Stimulated activated memory B cell treated with anti-CD40 and anti-IgM and Interleukin-4, amounts not matched to agents 10 μg/mL and 1 μg/mL and 100 μg/mL, for 72 hours (primary cell): Measurements from ENCODE around the gene CRKL.

ENCODE experiments used
- ATAC-seq: fragments of 150-1000 bp; cut with Tn5 transposase; 2 replicates; pipeline ENCODE4 v1.10.0; 2021
- H3K27ac Mint-ChIP-seq: one replicate; pipeline ENCODE4 v1.8.0; 2022; ENCODE audit warnings: mild to moderate bottlenecking, mixed read lengths
- H3K27me3 Mint-ChIP-seq: one replicate; pipeline ENCODE4 v1.8.0; 2022; ENCODE audit warnings: mixed read lengths
- H3K36me3 Mint-ChIP-seq: one replicate; pipeline ENCODE4 v1.8.0; 2022; ENCODE audit warnings: mixed read lengths
- H3K4me1 Mint-ChIP-seq: one replicate; pipeline ENCODE4 v1.8.0; 2022; ENCODE audit warnings: mixed read lengths
- H3K4me3 Mint-ChIP-seq: one replicate; pipeline ENCODE4 v1.8.0; 2022; ENCODE audit warnings: mild to moderate bottlenecking, moderate library complexity, mixed read lengths
- H3K9me3 Mint-ChIP-seq: one replicate; pipeline ENCODE4 v1.8.0; 2022; ENCODE audit warnings: mixed read lengths

CRKL gene

GRCh38 chr22:20994902-20995241, 77.7 kb downstream of the CRKL start:
- Mint-ChIP-seq H3K4me1 (peaks cover 11% of the 10 kb centered on the region), H3K4me3 (no peak overlapping the region), H3K36me3 (peaks cover 38% of the 10 kb centered on the region), H3K27ac (no peak overlapping the region), H3K27me3 (no peaks in the 10 kb centered on the region), H3K9me3 (no peaks in the 10 kb centered on the region)
- no peak for ATAC-seq

DNA sequence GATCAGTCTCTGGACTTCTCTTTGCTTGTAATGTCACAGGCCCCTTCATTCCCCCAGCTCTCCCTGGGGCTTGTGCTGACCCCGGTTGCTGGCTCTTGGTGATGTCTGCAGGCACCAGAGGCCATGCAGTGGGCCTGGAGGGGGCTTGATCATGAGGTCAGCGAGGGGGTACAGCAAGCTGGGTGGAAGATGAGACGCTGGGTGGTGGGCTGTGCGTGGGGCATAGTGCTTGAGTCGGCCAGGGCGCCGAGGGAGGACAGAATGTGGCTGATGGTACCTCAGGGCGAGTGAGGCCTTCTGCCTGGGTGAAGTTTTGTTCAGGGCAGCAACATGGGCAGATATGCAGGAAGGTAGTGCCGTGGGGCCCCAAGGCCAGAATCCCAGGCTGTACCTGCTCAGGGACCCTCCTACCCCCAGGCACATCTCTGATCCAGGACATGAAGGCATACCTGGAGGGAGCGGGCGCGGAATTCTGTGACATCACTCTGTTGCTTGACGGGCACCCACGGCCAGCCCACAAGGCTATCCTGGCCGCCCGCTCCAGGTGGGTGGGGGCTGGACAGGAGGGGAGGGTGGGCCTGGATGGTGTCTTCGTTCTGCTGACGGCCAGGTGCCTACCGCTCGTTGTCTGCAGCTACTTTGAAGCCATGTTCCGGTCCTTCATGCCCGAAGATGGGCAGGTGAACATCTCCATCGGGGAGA, 78.3 kb downstream of the CRKL start:
- H3K4me1 Mint-ChIP-seq, result peaks cover 17% of the 10 kb centered on the region
- H3K4me3 Mint-ChIP-seq, result no peak overlapping the region
- ATAC-seq, result no peak
- peaks cover 34% of the 10 kb centered on the region for H3K36me3 Mint-ChIP-seq
- no peaks in the 10 kb centered on the region for H3K27me3 Mint-ChIP-seq
- H3K9me3 Mint-ChIP-seq, result no peaks in the 10 kb centered on the region
- no peak overlapping the region for H3K27ac Mint-ChIP-seq

DNA sequence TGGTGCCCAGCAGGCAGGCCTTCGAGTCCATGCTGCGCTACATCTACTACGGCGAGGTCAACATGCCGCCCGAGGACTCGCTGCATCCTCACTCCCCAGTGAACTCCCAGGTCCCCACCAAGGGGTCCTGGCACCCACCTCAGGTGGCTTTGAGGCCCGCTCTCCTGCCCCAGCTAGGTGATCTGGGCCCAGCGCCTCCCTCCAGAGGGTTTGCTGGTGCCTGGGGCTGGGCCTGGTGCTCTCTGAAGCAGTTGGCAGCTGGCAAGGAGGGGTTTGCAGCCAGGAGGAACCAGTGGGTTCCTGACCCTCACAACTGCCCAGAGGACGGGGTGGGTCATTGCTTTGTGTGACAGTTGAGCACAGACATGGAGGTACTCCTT, 78.8 kb downstream of the CRKL start:
- Mint-ChIP-seq H3K4me3 (no peak overlapping the region), H3K27me3 (no peaks in the 10 kb centered on the region), H3K36me3 (peaks cover 29% of the 10 kb centered on the region), H3K9me3 (no peaks in the 10 kb centered on the region), H3K4me1 (peaks cover 21% of the 10 kb centered on the region), H3K27ac (no peak overlapping the region)
- no peak for ATAC-seq

- no peak overlapping the region for H3K27ac Mint-ChIP-seq
- no peaks in the 10 kb centered on the region for H3K27me3 Mint-ChIP-seq
- H3K4me1 Mint-ChIP-seq, result peaks cover 26% of the 10 kb centered on the region
- ATAC-seq, result no peak
- no peak overlapping the region for H3K4me3 Mint-ChIP-seq
- H3K9me3 Mint-ChIP-seq, result no peaks in the 10 kb centered on the region
- H3K36me3 Mint-ChIP-seq, result peaks cover 25% of the 10 kb centered on the region
Observed at GRCh38 chr22:20996598-20997535, 79.7 kb downstream of the CRKL start.

DNA sequence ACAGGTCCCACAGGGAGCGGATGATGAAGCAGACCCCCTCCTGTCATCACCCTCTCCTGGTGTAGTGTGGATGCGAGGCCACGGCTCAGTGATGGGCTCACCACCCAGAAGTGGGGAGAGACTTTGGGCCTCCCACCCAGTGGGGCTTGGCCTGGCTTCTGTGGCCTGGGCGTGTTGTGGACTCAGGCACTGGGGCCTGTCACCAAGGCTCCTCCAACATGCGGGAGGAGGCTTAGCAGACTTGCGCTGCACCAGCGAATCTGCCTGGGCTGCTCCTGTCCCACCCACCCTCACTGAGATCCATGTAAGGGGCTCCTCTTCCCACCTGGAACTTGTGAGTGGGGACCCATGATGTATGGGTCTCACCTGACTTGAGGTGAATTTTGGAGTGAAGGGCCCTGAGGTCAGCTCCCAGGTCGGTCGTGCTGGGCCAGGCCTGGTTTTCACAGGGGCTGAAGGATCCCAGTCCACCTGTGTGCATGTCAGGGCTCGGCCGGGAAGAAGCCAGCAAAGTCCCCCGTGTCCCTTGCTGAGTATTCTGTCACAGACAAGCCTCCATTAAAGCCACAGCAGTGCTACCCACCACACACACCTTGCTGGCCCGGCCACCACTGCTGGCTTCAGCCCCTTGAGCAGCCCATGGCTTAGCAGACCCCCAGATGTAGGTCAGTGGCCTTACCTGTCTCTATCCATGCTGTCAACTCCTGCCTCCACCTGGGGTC, 80.5 kb downstream of the CRKL start:
- peak overlapping the region; percentile 30 for H3K27ac Mint-ChIP-seq
- no peaks in the 10 kb centered on the region for H3K9me3 Mint-ChIP-seq
- H3K27me3 Mint-ChIP-seq, result no peaks in the 10 kb centered on the region
- H3K4me3 Mint-ChIP-seq, result no peak overlapping the region
- H3K4me1 Mint-ChIP-seq, result peaks cover 28% of the 10 kb centered on the region
- peaks cover 22% of the 10 kb centered on the region for H3K36me3 Mint-ChIP-seq
- ATAC-seq, result no peak

DNA sequence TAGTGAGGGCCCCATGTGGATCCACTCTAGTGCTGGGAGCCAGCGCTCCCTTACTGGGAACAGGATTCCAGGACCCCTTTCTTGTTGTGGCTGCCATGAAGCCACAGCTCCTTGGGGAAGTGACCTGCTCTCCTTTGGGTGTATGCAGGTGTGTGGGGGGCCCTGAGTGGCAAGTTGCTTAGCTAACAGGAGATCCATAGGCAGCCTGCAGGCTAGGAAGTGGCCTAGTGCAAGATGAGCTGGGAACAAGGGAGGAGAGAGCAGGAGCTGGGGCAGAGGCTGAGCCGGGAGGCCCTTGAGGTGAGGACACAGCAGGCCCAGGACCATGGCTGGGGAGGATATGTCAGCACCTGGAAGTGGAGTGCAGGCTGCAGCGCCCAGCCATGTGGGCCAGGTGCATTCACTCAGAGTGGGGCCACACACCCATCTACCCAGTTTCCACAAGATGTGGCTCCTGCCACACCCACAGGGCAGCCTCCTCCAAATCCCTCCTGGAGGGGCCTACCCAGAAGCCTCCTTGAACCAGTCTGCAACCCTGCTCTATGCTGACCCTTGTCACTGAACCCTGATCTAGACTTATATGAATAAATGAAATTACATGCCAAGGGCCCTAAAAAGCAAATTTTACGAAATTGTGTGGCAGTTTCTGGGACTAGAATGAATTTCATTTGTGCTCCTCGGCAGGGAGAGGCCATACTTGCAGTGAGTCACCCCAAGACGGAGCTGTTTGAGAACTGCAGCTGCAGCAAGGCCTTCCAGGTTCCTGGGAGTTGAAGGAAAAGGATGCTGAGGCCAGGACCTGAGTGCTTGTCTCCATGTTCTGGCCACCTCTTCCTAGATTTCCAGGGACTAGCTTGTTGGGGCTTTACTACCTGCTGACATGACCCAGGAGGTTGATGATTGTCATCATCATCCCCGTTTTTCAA, 81.5 kb downstream of the CRKL start:
- ATAC-seq, result no peak
- peak overlapping the region; percentile 30 for H3K27ac Mint-ChIP-seq
- no peaks in the 10 kb centered on the region for H3K27me3 Mint-ChIP-seq
- H3K4me3 Mint-ChIP-seq, result no peak overlapping the region
- peaks cover 38% of the 10 kb centered on the region for H3K4me1 Mint-ChIP-seq
- no peaks in the 10 kb centered on the region for H3K9me3 Mint-ChIP-seq
- peaks cover 19% of the 10 kb centered on the region for H3K36me3 Mint-ChIP-seq

GRCh38 chr22:20999350-21000206, 82.4 kb downstream of the CRKL start:
- H3K27ac Mint-ChIP-seq, result peak overlapping the region; percentile 97

DNA sequence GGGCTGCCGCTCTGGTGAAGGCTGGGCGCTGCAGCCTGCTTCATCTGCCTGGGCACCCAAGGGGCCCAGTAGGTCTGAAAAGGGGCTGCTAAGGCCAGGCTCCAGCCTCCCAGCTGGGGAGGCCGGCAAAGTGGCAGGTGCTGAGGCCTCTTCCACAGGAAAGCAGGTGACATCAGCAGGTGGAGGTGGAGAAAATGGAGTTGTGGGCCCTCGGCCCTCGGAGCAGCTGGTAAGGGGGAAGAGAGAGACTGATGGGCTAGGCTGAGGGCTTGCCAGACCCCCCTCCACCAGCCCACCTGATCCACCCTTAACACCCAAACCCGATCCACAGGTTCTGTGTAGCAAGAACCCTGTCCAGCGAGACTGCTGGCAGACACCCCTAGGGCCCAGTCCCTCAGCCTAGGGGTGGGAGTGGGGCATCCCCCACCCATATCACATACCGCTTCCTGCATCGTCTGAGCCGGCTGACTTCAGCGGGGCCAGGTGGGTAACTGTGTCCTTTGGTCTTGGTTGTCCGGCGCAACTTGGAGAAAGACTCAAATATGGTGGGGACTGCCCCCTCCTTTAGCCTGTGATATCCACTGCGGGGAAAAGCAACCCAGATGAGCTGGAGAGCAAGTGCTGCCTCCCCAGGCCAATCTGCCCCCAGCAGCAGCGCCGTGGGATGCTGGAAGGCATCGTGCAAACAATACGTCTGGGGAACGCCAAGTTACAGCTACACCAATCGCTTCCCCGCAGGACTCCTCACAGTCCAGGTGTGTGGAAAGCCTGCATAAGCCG, 83.2 kb downstream of the CRKL start:
- Mint-ChIP-seq H3K9me3 (no peaks in the 10 kb centered on the region), H3K4me3 (peak overlapping the region; percentile 97), H3K36me3 (peaks cover 13% of the 10 kb centered on the region), H3K4me1 (peaks cover 40% of the 10 kb centered on the region), H3K27ac (peak overlapping the region; percentile 97), H3K27me3 (no peaks in the 10 kb centered on the region)
- ATAC-seq, result no peak

More at GRCh38 chr22:20999350-21000206, 82.4 kb downstream of the CRKL start:
- Mint-ChIP-seq H3K4me3 (peak overlapping the region; percentile 97), H3K4me1 (peaks cover 40% of the 10 kb centered on the region), H3K27me3 (no peaks in the 10 kb centered on the region), H3K9me3 (no peaks in the 10 kb centered on the region), H3K36me3 (peaks cover 18% of the 10 kb centered on the region)
- no peak for ATAC-seq

DNA sequence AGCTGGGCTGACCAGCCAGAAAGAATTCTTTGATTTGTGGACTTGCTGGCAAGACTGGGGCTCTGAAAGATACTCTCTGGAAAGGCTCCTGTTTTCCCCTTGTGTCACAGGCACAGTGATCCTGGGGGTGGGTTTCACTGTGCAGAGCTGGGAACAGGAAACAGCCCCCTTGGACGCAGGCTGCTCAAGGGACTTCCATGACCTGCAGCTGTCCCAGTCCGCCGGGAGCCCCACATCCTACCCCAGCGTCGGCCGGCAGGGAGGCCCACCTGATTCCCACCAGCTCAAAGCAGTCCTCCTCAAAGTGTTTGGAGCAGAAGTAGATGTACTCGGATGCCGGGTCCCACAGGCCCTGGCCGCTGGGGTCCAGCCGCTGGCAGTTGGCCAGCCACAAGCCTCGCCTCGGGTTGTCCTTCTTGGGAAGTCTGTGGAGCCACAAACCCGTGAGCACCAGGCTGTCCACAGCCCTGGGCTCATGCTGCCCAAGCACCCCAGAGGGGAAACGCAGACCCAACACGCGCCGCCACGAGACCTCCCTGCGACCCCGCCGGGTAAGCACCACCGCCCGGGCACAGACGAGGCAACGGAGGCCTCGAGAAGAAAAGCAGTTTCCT, 83.9 kb downstream of the CRKL start:
- ATAC-seq, result no peak
- Mint-ChIP-seq H3K27me3 (no peaks in the 10 kb centered on the region), H3K36me3 (peaks cover 11% of the 10 kb centered on the region)

GRCh38 chr22:21001601-21002325, 84.6 kb downstream of the CRKL start, which contains the start of gene THAP7:
THAP7 (minus strand) TSS chr22:21002118; CDS start chr22:21001911, 207 bp downstream.
- H3K36me3 Mint-ChIP-seq, result peaks cover 6% of the 10 kb centered on the region

More for the DNA sequence above, 83.9 kb downstream of the CRKL start:
- peaks cover 40% of the 10 kb centered on the region for H3K4me1 Mint-ChIP-seq
- H3K4me3 Mint-ChIP-seq, result peak overlapping the region; percentile 97
- peak overlapping the region; percentile 97 for H3K27ac Mint-ChIP-seq
- H3K9me3 Mint-ChIP-seq, result no peaks in the 10 kb centered on the region

More at GRCh38 chr22:21001601-21002325, 84.6 kb downstream of the CRKL start, which contains the start of gene THAP7:
- H3K4me3 Mint-ChIP-seq, result peak within 1 kb of the TSS; percentile 97
- peak; percentile 97 for ATAC-seq
- H3K27ac Mint-ChIP-seq, result peak within 1 kb of the TSS; percentile 97
- H3K4me1 Mint-ChIP-seq, result peaks cover 40% of the 10 kb centered on the region
- H3K27me3 Mint-ChIP-seq, result no peaks in the 10 kb centered on the region
- no peaks in the 10 kb centered on the region for H3K9me3 Mint-ChIP-seq
